GM10248 (cell line): ENCODE results near the gene CECR2.

Source experiments
- CTCF ChIA-PET: fragments of 300-600 bp; sonication (Branson Sonifier 250); formaldehyde crosslinking; extraction: SDS; loops from one replicate; lab custom pipeline; 2021; ENCODE audit warnings: antibody characterized with exemption; lab: Yijun Ruan, JAX
- POLR2A ChIA-PET: fragments of 350-650 bp; sonication (Branson Sonifier 250); formaldehyde crosslinking; extraction: SDS; loops from one replicate; lab custom pipeline; 2020; ENCODE audit warnings: antibody characterized with exemption; lab: Yijun Ruan, JAX
- DNase-seq: peaks from one replicate; pipeline ENCODE4 v3.0.0; 2012; ENCODE audit errors: extremely low spot score
- CTCF ChIP-seq: IDR thresholded peaks from 2 replicates; pipeline ENCODE4 v1.5.1; 2012; ENCODE audit warnings: mild to moderate bottlenecking, low read depth; ENCODE audit errors: extremely low read depth, missing control alignments, control extremely low read depth

The CECR2 gene

DNA sequence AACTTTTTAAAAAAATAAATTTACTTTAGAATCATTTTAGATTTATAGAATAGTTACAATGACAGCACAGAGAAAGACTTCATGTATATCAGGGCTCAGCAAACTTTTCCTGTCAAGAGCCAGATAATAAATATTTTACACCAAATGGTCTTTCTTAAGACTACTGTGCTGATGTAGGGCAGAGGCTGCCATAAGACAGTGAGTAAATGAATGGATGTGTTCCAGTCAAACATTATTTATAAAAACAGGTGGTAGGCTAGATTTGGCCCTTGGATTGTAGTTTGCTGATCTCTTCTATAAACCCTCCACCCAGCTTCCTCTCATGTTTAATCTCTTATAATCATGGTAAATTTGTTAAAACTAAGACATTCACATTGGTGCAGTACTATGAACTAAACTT lies 33.0 kb downstream of the CECR2 start:
- DNase-seq: no peak
- ChIA-PET CTCF (no interaction called here), POLR2A (no interaction called here)
- no peak for TF ChIP-seq CTCF

DNA sequence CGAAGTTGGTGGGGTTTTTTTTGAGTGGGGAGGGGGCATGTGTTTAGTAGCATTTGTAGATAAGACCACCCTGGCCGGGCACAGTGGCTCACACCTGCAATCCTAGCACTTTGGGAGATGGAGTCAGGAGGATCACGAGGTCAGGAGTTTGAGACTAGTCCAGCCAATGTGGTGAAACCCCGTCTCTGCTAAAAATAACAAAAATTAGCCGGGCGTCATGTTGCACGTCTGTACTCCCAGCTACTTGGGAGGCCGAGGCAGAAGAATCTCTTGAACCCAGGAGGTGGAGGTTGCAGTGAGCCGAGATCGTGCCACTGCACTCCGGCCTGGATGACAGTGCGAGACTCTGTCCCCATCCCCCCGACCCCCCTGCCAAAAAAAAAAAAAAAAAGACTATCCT lies 34.6 kb downstream of the CECR2 start:
- ChIA-PET CTCF (interaction anchor here (1.9 kb wide), 1 partner anchor 232 kb away, joined by 5 read pairs; no protein-coding TSS in a partner anchor), POLR2A (no interaction called here)
- no peak for TF ChIP-seq CTCF
- no peak for DNase-seq

GRCh38 chr22:17407643-17408042 lies 38.4 kb downstream of the CECR2 start:
- ChIA-PET POLR2A (no interaction called here), CTCF (interaction anchor here (1.1 kb wide), 1 partner anchor 18 kb away, joined by 3 read pairs; no protein-coding TSS in a partner anchor)
- no peak for DNase-seq
- TF ChIP-seq CTCF: no peak

GRCh38 chr22:17410576-17410975 lies 41.3 kb downstream of the CECR2 start:
- TF ChIP-seq CTCF: no peak
- DNase-seq: no peak
- POLR2A ChIA-PET: no interaction called here
- CTCF ChIA-PET: no interaction called here

GRCh38 chr22:17411213-17411612 lies 42.0 kb downstream of the CECR2 start:
- POLR2A ChIA-PET: no interaction called here

GRCh38 chr22:17412232-17412631 lies 43.0 kb downstream of the CECR2 start:
- ChIA-PET POLR2A (no interaction called here), CTCF (no interaction called here)
- DNase-seq: no peak
- no peak for TF ChIP-seq CTCF

More at GRCh38 chr22:17411213-17411612, 42.0 kb downstream of the CECR2 start:
- CTCF ChIA-PET: no interaction called here
- no peak for TF ChIP-seq CTCF
- DNase-seq: no peak
